Chondrocyte (in vitro differentiated cells): ENCODE results near the gene S100A14. TPM values are rescaled to one million over a fixed set of nuclear protein-coding genes. Genes with fewer than 3 reads are reported as not detected.

ENCODE experiments used
- DNase-seq: peaks from one replicate; pipeline ENCODE4 v3.0.0; 2021; ENCODE audit warnings: mixed read lengths, low spot score
- H3K27ac Mint-ChIP-seq: one replicate; pipeline ENCODE4 v1.8.0; 2021; ENCODE audit warnings: mild to moderate bottlenecking, moderate library complexity, mixed read lengths; ENCODE audit not compliant: unreplicated experiment
- H3K27me3 Mint-ChIP-seq: 2 replicates; pipeline ENCODE4 v1.8.0; 2021; ENCODE audit warnings: low read depth, mixed read lengths
- H3K36me3 Mint-ChIP-seq: 2 replicates; pipeline ENCODE4 v1.8.0; 2021; ENCODE audit warnings: low read depth, mixed read lengths
- H3K4me1 Mint-ChIP-seq: 2 replicates; pipeline ENCODE4 v1.8.0; 2021; ENCODE audit warnings: low read depth, mild to moderate bottlenecking, mixed read lengths
- H3K4me3 Mint-ChIP-seq: one replicate; pipeline ENCODE4 v1.8.0; 2021; ENCODE audit warnings: mild to moderate bottlenecking, moderate library complexity, mixed read lengths; ENCODE audit not compliant: unreplicated experiment
- H3K9me3 Mint-ChIP-seq: 2 replicates; pipeline ENCODE4 v1.8.0; 2021; ENCODE audit warnings: low read depth, mixed read lengths
- total RNA-seq: library from RNA; stranded (reverse); gene quantifications from 3 replicates; pipeline ENCODE4 v1.2.1, GENCODE V29; 2021
- TF ChIP-seq, protein P1 (sequence below): fragments of 200-600 bp; sonication (generic); IDR thresholded peaks from 2 replicates; pipeline ENCODE4 v1.5.0; 2021; ENCODE audit warnings: antibody characterized with exemption, mild to moderate bottlenecking, moderate library complexity

Gene S100A14
- total RNA-seq, 1 donor from 2014 or later, result not detected

DNA sequence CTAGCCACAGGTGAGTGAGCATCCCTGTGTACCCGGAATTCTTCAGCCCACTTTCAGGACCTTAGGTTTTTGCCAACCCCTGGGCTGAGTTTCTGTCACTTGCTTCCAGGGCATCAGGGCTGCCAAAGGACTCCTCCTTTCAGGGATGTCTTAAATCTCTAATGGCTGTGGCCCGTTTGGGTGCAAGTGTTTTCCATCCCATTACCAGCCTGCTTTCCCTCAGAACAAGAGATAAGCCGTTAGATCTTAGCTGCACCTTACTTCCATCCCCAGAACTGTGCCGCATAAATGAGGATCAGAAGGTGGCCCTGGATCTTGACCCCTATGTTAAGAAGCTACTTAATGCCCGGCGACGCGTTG is 43.0 kb upstream of the S100A14 start:
- TF ChIP-seq, protein P1, sequence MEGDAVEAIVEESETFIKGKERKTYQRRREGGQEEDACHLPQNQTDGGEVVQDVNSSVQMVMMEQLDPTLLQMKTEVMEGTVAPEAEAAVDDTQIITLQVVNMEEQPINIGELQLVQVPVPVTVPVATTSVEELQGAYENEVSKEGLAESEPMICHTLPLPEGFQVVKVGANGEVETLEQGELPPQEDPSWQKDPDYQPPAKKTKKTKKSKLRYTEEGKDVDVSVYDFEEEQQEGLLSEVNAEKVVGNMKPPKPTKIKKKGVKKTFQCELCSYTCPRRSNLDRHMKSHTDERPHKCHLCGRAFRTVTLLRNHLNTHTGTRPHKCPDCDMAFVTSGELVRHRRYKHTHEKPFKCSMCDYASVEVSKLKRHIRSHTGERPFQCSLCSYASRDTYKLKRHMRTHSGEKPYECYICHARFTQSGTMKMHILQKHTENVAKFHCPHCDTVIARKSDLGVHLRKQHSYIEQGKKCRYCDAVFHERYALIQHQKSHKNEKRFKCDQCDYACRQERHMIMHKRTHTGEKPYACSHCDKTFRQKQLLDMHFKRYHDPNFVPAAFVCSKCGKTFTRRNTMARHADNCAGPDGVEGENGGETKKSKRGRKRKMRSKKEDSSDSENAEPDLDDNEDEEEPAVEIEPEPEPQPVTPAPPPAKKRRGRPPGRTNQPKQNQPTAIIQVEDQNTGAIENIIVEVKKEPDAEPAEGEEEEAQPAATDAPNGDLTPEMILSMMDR, result no peak
- H3K36me3 Mint-ChIP-seq, result peaks cover 11% of the 10 kb centered on the region
- no peaks in the 10 kb centered on the region for H3K27me3 Mint-ChIP-seq
- DNase-seq, result peak; percentile 21
- peak overlapping the region; percentile 95 for H3K4me3 Mint-ChIP-seq
- H3K9me3 Mint-ChIP-seq, result no peaks in the 10 kb centered on the region
- H3K4me1 Mint-ChIP-seq, result peaks cover 12% of the 10 kb centered on the region
- peak overlapping the region; percentile 94 for H3K27ac Mint-ChIP-seq

DNA sequence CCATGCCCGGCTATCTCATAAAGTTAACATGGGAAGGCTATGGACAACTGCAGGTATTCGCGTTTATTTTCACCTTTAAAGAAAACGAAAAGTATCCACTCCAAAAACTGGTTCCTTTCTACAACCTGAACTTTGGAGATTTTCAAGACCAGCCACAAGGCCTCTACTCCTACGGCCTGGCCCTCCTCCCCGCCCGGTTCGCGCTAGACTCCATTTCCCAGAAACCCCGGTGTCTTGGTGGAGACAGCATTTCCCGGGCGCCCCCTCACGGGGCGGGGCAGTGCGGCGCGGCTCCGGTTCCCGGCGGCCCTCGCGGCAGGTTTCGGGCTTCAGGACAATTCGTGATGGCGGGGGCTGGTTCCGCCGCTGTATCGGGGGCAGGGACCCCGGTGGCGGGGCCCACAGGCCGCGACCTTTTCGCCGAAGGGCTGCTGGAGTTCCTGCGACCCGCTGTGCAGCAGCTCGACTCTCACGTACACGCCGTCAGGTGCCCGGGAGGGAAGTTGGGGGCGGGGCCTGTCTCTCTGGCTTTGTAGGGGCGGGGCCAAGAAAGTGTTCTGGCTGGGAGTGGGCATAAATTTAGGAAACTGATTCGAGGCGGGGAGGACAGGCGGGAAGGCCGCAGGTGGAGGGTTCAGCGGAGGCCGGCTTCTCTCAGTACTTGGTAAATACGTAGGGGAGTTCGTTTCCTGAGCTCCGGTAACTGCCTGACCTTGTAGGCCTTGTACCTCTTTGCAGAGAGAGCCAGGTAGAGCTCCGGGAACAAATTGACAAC is 42.5 kb upstream of the S100A14 start, which contains the start of gene SNAPIN:
Gene SNAPIN, plus strand, starts transcription at position 304 of the 775 bp plus-strand sequence. Its CDS starts 41 bp downstream, at position 345.
- Mint-ChIP-seq H3K36me3 (peaks cover 7% of the 10 kb centered on the region), H3K4me1 (peaks cover 12% of the 10 kb centered on the region), H3K27me3 (no peaks in the 10 kb centered on the region), H3K9me3 (no peaks in the 10 kb centered on the region), H3K27ac (peak within 1 kb of the TSS; percentile 94), H3K4me3 (peak within 1 kb of the TSS; percentile 95)
- TF ChIP-seq, protein P1, result peak; percentile 63
- peak; percentile 95 for DNase-seq

DNA sequence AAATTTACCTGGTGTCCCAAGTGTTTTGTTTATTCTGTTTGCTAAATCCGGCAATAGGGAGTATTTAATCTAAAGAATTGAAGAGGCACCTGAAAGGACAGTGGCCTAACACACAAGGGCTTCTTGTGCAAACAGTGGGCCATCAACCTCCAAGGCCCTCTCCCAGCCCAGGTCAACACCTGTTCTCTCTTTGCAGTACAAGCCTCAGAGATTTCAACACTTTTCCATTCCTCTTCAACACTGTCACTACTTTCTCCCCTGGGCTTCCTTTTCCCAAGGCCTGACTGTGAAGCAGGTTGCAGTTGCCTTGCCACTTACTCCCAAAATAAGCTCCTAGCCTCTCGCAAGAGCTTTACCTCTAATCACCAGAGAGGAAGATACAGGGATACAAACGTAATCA is 39.2 kb upstream of the S100A14 start:
- Mint-ChIP-seq H3K4me3 (no peak overlapping the region), H3K4me1 (peaks cover 20% of the 10 kb centered on the region), H3K9me3 (no peaks in the 10 kb centered on the region), H3K27me3 (no peaks in the 10 kb centered on the region), H3K36me3 (no peaks in the 10 kb centered on the region), H3K27ac (no peak overlapping the region)
- TF ChIP-seq, protein P1, result no peak
- peak; percentile 24 for DNase-seq

DNA sequence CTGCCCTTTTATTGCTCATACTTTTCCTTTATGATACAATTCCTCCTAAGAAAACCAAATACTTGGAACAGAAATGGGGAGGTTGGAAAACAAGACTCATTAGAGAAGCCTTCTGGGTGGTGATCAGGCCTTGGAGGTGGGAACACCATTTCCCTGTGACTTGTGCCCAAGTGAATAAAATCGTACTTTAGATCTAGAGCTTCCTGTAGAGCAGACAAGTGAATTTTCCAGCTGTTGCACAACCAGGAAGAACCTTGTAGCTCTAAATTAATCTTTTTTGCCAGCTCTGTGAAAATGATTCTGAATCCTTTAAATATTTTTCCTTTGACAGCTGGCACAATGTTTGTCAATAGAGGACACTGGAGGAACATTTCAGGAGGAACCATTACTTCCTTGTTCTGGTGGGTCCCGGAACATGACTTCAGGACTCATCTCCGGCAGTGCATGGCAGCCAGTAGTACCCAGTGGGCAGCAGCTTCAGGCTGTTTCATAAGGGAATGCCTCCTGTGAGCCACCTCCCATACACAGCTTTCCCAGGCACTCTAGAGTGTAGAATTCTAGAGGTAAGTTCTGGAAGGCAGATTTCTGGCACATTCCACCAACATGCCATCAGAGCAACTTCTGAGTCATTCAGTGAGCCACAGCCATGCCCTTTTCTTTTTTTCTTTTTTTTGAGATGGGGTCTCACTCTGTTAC is 36.8 kb upstream of the S100A14 start:
- Mint-ChIP-seq H3K27ac (peak overlapping the region; percentile 54), H3K9me3 (no peaks in the 10 kb centered on the region), H3K36me3 (no peaks in the 10 kb centered on the region), H3K4me3 (no peak overlapping the region), H3K4me1 (peaks cover 7% of the 10 kb centered on the region), H3K27me3 (no peaks in the 10 kb centered on the region)
- DNase-seq, result peak; percentile 25
- TF ChIP-seq, protein P1, result no peak

DNA sequence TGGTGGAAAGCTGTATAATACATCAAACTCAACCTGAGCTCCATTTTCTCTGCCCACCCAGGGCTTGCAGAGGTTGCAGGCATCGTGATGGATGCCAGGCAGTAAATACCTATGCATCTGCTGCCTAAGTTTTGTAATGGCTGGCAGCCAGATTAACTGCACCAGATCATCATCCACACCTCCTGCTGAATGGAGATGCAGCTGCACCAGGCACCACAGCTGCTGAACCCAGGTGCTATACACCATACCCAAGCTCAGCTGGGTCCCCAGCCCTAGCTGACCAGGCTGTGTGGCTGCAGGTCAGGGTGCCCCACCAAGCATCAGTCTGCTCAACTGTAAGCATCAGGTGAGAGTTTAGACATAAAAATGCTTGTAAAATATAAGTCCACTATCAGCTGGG is 35.6 kb upstream of the S100A14 start:
- H3K27me3 Mint-ChIP-seq, result no peaks in the 10 kb centered on the region
- TF ChIP-seq, protein P1, result no peak
- H3K36me3 Mint-ChIP-seq, result no peaks in the 10 kb centered on the region
- no peaks in the 10 kb centered on the region for H3K9me3 Mint-ChIP-seq
- H3K4me1 Mint-ChIP-seq, result peaks cover 7% of the 10 kb centered on the region
- H3K4me3 Mint-ChIP-seq, result no peak overlapping the region
- H3K27ac Mint-ChIP-seq, result no peak overlapping the region
- DNase-seq, result peak; percentile 55
